ENCODE measurements around the gene CACNA1F.

Gene CACNA1F

GRCh38 chrX:49258749-49259124, 25.6 kb upstream of the CACNA1F start:
- TF ChIP-seq CTCF (IDR thresholded peaks at IDR 0.05; ENCODE audit: low read length), result no peak
- no peak for TF ChIP-seq EZH2 (IDR thresholded peaks at IDR 0.05; ENCODE audit: borderline replicate concordance, low read length)
- no peak overlapping the region for H2AFZ ChIP-seq (ENCODE audit: low read length)
- H4K20me1 ChIP-seq (ENCODE audit: insufficient read depth, low read length), result no peaks in the 10 kb centered on the region
- H3K4me2 ChIP-seq (ENCODE audit: low read length), result no peak overlapping the region
- no peaks in the 10 kb centered on the region for H3K36me3 ChIP-seq (ENCODE audit: insufficient read depth, low read length)
- no peaks in the 10 kb centered on the region for H3K27me3 ChIP-seq (ENCODE audit: insufficient read depth, low read length)
- H3K4me1 ChIP-seq (ENCODE audit: insufficient read depth, low read length, severe bottlenecking), result peaks cover 15% of the 10 kb centered on the region
- no peaks in the 10 kb centered on the region for H3K9me2 ChIP-seq (ENCODE audit: low read depth, low read length)
- H3K9me3 ChIP-seq (ENCODE audit: low read length), result no peaks in the 10 kb centered on the region
- H3K9ac ChIP-seq (ENCODE audit: low read length), result no peak overlapping the region
- H3K27ac ChIP-seq (ENCODE audit: low read depth, low read length, poor library complexity, severe bottlenecking), result no peak overlapping the region
- H3K4me3 ChIP-seq (ENCODE audit: low read depth, low read length, poor library complexity, severe bottlenecking), result no peak overlapping the region
- H3F3A ChIP-seq (ENCODE audit: insufficient read depth, low read length), result no peaks in the 10 kb centered on the region
- H3K79me2 ChIP-seq (ENCODE audit: insufficient read depth, low read length), result no peaks in the 10 kb centered on the region

- Histone ChIP-seq H3K9ac (ENCODE audit: low read length) (no peak overlapping the region), H3K27ac (ENCODE audit: low read depth, low read length, poor library complexity, severe bottlenecking) (no peak overlapping the region), H3F3A (ENCODE audit: insufficient read depth, low read length) (no peaks in the 10 kb centered on the region), H3K36me3 (ENCODE audit: insufficient read depth, low read length) (no peaks in the 10 kb centered on the region), H4K20me1 (ENCODE audit: insufficient read depth, low read length) (no peaks in the 10 kb centered on the region), H3K4me2 (ENCODE audit: low read length) (no peak overlapping the region), H3K4me1 (ENCODE audit: insufficient read depth, low read length, severe bottlenecking) (peaks cover 15% of the 10 kb centered on the region), H3K79me2 (ENCODE audit: insufficient read depth, low read length) (no peaks in the 10 kb centered on the region), H3K4me3 (ENCODE audit: low read depth, low read length, poor library complexity, severe bottlenecking) (no peak overlapping the region), H3K9me3 (ENCODE audit: low read length) (no peaks in the 10 kb centered on the region), H3K9me2 (ENCODE audit: low read depth, low read length) (no peaks in the 10 kb centered on the region), H2AFZ (ENCODE audit: low read length) (no peak overlapping the region), H3K27me3 (ENCODE audit: insufficient read depth, low read length) (no peaks in the 10 kb centered on the region)
- TF ChIP-seq EZH2 (IDR thresholded peaks at IDR 0.05; ENCODE audit: borderline replicate concordance, low read length) (no peak), CTCF (IDR thresholded peaks at IDR 0.05; ENCODE audit: low read length) (no peak)
Observed at GRCh38 chrX:49257846-49258748, 25.0 kb upstream of the CACNA1F start.

GRCh38 chrX:49257074-49257790, 24.1 kb upstream of the CACNA1F start:
- Histone ChIP-seq H3K27ac (ENCODE audit: low read depth, low read length, poor library complexity, severe bottlenecking) (no peak overlapping the region), H4K20me1 (ENCODE audit: insufficient read depth, low read length) (no peaks in the 10 kb centered on the region), H3K4me2 (ENCODE audit: low read length) (no peak overlapping the region), H3K4me3 (ENCODE audit: low read depth, low read length, poor library complexity, severe bottlenecking) (no peak overlapping the region), H3F3A (ENCODE audit: insufficient read depth, low read length) (no peaks in the 10 kb centered on the region), H3K36me3 (ENCODE audit: insufficient read depth, low read length) (no peaks in the 10 kb centered on the region), H3K4me1 (ENCODE audit: insufficient read depth, low read length, severe bottlenecking) (peaks cover 15% of the 10 kb centered on the region), H2AFZ (ENCODE audit: low read length) (no peak overlapping the region), H3K9ac (ENCODE audit: low read length) (no peak overlapping the region), H3K79me2 (ENCODE audit: insufficient read depth, low read length) (no peaks in the 10 kb centered on the region), H3K27me3 (ENCODE audit: insufficient read depth, low read length) (no peaks in the 10 kb centered on the region), H3K9me3 (ENCODE audit: low read length) (no peaks in the 10 kb centered on the region), H3K9me2 (ENCODE audit: low read depth, low read length) (no peaks in the 10 kb centered on the region)
- TF ChIP-seq EZH2 (IDR thresholded peaks at IDR 0.05; ENCODE audit: borderline replicate concordance, low read length) (no peak), CTCF (IDR thresholded peaks at IDR 0.05; ENCODE audit: low read length) (no peak)

Data from OCI-LY1 (cell line).